Spleen (tissue), 7 donors: ENCODE results near the gene GET4.
A peak's percentile ranks its signal among the peaks of the same experiment; 100 is the strongest.

ENCODE experiments used
- CTCF ChIP-seq, 11 experiments: fragments of 200-600 bp in 7 of 11; fragments of 450-650 bp in 4 of 11; sonication (generic) in 4 of 11; IDR thresholded peaks in 8 of 11; conservative IDR thresholded peaks in 3 of 11; 1 replicate in 7 of 11; 2 replicates in 4 of 11; pipeline versions ENCODE4 v1.4.0 to v1.8.0; 2016 to 2021; ENCODE audit warnings: antibody characterized with exemption in 11 of 11, inconsistent platforms in 4 of 11, mild to moderate bottlenecking in 1 of 11
- POLR2A ChIP-seq, 3 donors: fragments of 450-650 bp; IDR thresholded peaks; one replicate each; pipeline ENCODE4 v1.5.1; 2017; ENCODE audit warnings: antibody characterized with exemption in 3 of 3, mild to moderate bottlenecking in 1 of 3
- POLR2AphosphoS5 ChIP-seq, 3 donors: sonication (generic); formaldehyde crosslinking; IDR thresholded peaks; one replicate each; pipeline ENCODE4 v1.5.1; 2017; ENCODE audit warnings: antibody characterized with exemption in 3 of 3
- donor health status: DM: no; HTN: no; CAD: no; lungs with moderate emphysema.
- donor health status: DM: no; HTN: no; CAD: no.
- donor health status: DM: no; HTN: no; CAD: no.

GRCh38 chr7:832167-832967 lies 44.0 kb upstream of the GET4 start, which contains the start of gene SUN1:
- TF ChIP-seq CTCF (IDR thresholded peaks at IDR 0.05 in 8 of 11, conservative IDR thresholded peaks at IDR 0.05 in 3 of 11) (no peak), POLR2A (IDR thresholded peaks at IDR 0.05) (no peak), POLR2AphosphoS5 (IDR thresholded peaks at IDR 0.05) (peak in 2 of 3 donors; percentile 22 to 53)
